Epithelial cell of esophagus (primary cell): ENCODE data around the gene RNF145.

Experiments
- DNase-seq: peaks from one replicate; pipeline ENCODE4 v3.0.0; 2010; ENCODE audit warnings: low read depth
- H3K4me3 ChIP-seq: 2 replicates; pipeline ENCODE4 v1.5.1; 2011; ENCODE audit warnings: mild to moderate bottlenecking, low read length, control low read depth
- CTCF ChIP-seq: IDR thresholded peaks from 2 replicates; pipeline ENCODE4 v1.5.1; 2011; ENCODE audit warnings: low read depth, mild to moderate bottlenecking, low read length, control low read depth, inconsistent platforms; ENCODE audit not compliant: insufficient read depth; ENCODE audit errors: missing control alignments

RNF145 gene

GRCh38 chr5:159218595-159219023 is 9.3 kb upstream of the RNF145 start:
- no peak for TF ChIP-seq CTCF
- no peak for DNase-seq
- no peak overlapping the region for H3K4me3 ChIP-seq

- H3K4me3 ChIP-seq = no peak overlapping the region
- no peak for DNase-seq
- TF ChIP-seq CTCF = no peak
These were observed 7.9 kb upstream of the RNF145 start for GRCh38 chr5:159217236-159217635.

- no peak for DNase-seq
These were observed 7.1 kb upstream of the RNF145 start for GRCh38 chr5:159216454-159216853.

GRCh38 chr5:159215886-159216285 is 6.5 kb upstream of the RNF145 start:
- TF ChIP-seq CTCF = no peak
- H3K4me3 ChIP-seq = no peak overlapping the region

More at GRCh38 chr5:159216454-159216853, 7.1 kb upstream of the RNF145 start:
- H3K4me3 ChIP-seq = no peak overlapping the region
- no peak for TF ChIP-seq CTCF

GRCh38 chr5:159214486-159215271 is 5.3 kb upstream of the RNF145 start:
- no peak overlapping the region for H3K4me3 ChIP-seq
- no peak for TF ChIP-seq CTCF
- DNase-seq = no peak

More at GRCh38 chr5:159215886-159216285, 6.5 kb upstream of the RNF145 start:
- DNase-seq = peak; percentile 54

- DNase-seq = no peak
- no peak for TF ChIP-seq CTCF
- H3K4me3 ChIP-seq = no peak overlapping the region
These were observed 3.5 kb upstream of the RNF145 start for GRCh38 chr5:159212657-159213462.

GRCh38 chr5:159211729-159212174 is 2.4 kb upstream of the RNF145 start:
- no peak for DNase-seq
- no peak overlapping the region for H3K4me3 ChIP-seq

More at GRCh38 chr5:159211729-159212174, 2.4 kb upstream of the RNF145 start:
- no peak for TF ChIP-seq CTCF
